ENCODE results near the gene RPS6KA2.
"Not testable (repeated sequence)": the region's sequence is repeated elsewhere in the genome, so short reads cannot be mapped to it uniquely, and the experiment has no call there.

RPS6KA2 gene

GRCh38 chr6:166410426-166410935 is 216.6 kb downstream of the RPS6KA2 start:
- Histone ChIP-seq H3K27ac (no peak overlapping the region), H3K36me3 (ENCODE audit: insufficient read depth, low read length) (no peaks in the 10 kb centered on the region), H3K4me3 (no peak overlapping the region), H3K9ac (ENCODE audit: insufficient read length) (no peak overlapping the region), H3K9me3 (ENCODE audit: low read depth, low read length) (no peaks in the 10 kb centered on the region)
- TF ChIP-seq EZH2 (IDR thresholded peaks at IDR 0.05): no peak
- no peak for TF ChIP-seq FOXP2 (optimal IDR thresholded peaks at IDR 0.05; ENCODE audit: control extremely low read depth, extremely low read length, insufficient read depth)
- TF ChIP-seq POLR2AphosphoS5 (IDR thresholded peaks at IDR 0.05; ENCODE audit: borderline replicate concordance, low read depth, low read length): no peak
- DNase-seq (ENCODE audit: low read depth, low spot score): no peak

GRCh38 chr6:166408936-166409755 is 217.9 kb downstream of the RPS6KA2 start:
- Histone ChIP-seq H3K9ac (ENCODE audit: insufficient read length) (no peak overlapping the region), H3K4me3 (peak overlapping the region; percentile 14; the same call in 1 of the 2 replicates), H3K27ac (no peak overlapping the region), H3K36me3 (ENCODE audit: insufficient read depth, low read length) (no peaks in the 10 kb centered on the region), H3K9me3 (ENCODE audit: low read depth, low read length) (no peaks in the 10 kb centered on the region)
- TF ChIP-seq FOXP2 (optimal IDR thresholded peaks at IDR 0.05; ENCODE audit: control extremely low read depth, extremely low read length, insufficient read depth) (no peak), POLR2AphosphoS5 (IDR thresholded peaks at IDR 0.05; ENCODE audit: borderline replicate concordance, low read depth, low read length) (no peak), EZH2 (IDR thresholded peaks at IDR 0.05) (no peak)
- no peak for DNase-seq (ENCODE audit: low read depth, low spot score)

GRCh38 chr6:166406197-166406596 is 220.9 kb downstream of the RPS6KA2 start:
- no peak overlapping the region for H3K27ac ChIP-seq
- H3K9ac ChIP-seq (ENCODE audit: insufficient read length): no peak overlapping the region
- no peak for DNase-seq (ENCODE audit: low read depth, low spot score)
- no peak overlapping the region for H3K4me3 ChIP-seq
- no peaks in the 10 kb centered on the region for H3K36me3 ChIP-seq (ENCODE audit: insufficient read depth, low read length)
- H3K9me3 ChIP-seq (ENCODE audit: low read depth, low read length): no peaks in the 10 kb centered on the region
- TF ChIP-seq POLR2AphosphoS5 (IDR thresholded peaks at IDR 0.05; ENCODE audit: borderline replicate concordance, low read depth, low read length) (no peak), FOXP2 (optimal IDR thresholded peaks at IDR 0.05; ENCODE audit: control extremely low read depth, extremely low read length, insufficient read depth) (no peak), EZH2 (IDR thresholded peaks at IDR 0.05) (no peak)

GRCh38 chr6:166405386-166405785 is 221.7 kb downstream of the RPS6KA2 start:
- no peaks in the 10 kb centered on the region for H3K9me3 ChIP-seq (ENCODE audit: low read depth, low read length)
- H3K4me3 ChIP-seq: no peak overlapping the region
- no peak overlapping the region for H3K9ac ChIP-seq (ENCODE audit: insufficient read length)
- DNase-seq (ENCODE audit: low read depth, low spot score): no peak
- no peaks in the 10 kb centered on the region for H3K36me3 ChIP-seq (ENCODE audit: insufficient read depth, low read length)
- TF ChIP-seq EZH2 (IDR thresholded peaks at IDR 0.05) (no peak), POLR2AphosphoS5 (IDR thresholded peaks at IDR 0.05; ENCODE audit: borderline replicate concordance, low read depth, low read length) (no peak), FOXP2 (optimal IDR thresholded peaks at IDR 0.05; ENCODE audit: control extremely low read depth, extremely low read length, insufficient read depth) (no peak)
- H3K27ac ChIP-seq: no peak overlapping the region

GRCh38 chr6:166402582-166403277 is 224.3 kb downstream of the RPS6KA2 start:
- peak; percentile 47 for DNase-seq (ENCODE audit: low read depth, low spot score)
- H3K36me3 ChIP-seq (ENCODE audit: insufficient read depth, low read length): no peaks in the 10 kb centered on the region
- H3K4me3 ChIP-seq: peak overlapping the region; percentile 26
- no peaks in the 10 kb centered on the region for H3K9me3 ChIP-seq (ENCODE audit: low read depth, low read length)
- TF ChIP-seq POLR2AphosphoS5 (IDR thresholded peaks at IDR 0.05; ENCODE audit: borderline replicate concordance, low read depth, low read length) (no peak), FOXP2 (optimal IDR thresholded peaks at IDR 0.05; ENCODE audit: control extremely low read depth, extremely low read length, insufficient read depth) (no peak), EZH2 (IDR thresholded peaks at IDR 0.05) (no peak)
- peak overlapping the region; percentile 37; the same call in 1 of the 2 replicates for H3K27ac ChIP-seq
- no peak overlapping the region for H3K9ac ChIP-seq (ENCODE audit: insufficient read length)

GRCh38 chr6:166400649-166401250 is 226.3 kb downstream of the RPS6KA2 start:
- not testable (repeated sequence) for H3K9ac ChIP-seq (ENCODE audit: insufficient read length); H3K9me3 ChIP-seq (ENCODE audit: low read depth, low read length); H3K27ac ChIP-seq; H3K4me3 ChIP-seq; H3K36me3 ChIP-seq (ENCODE audit: insufficient read depth, low read length)
- DNase-seq (ENCODE audit: low read depth, low spot score): peak; percentile 40

GRCh38 chr6:166400181-166400580 is 226.9 kb downstream of the RPS6KA2 start:
- Histone ChIP-seq H3K9ac (ENCODE audit: insufficient read length) (no peak overlapping the region), H3K27ac (no peak overlapping the region), H3K9me3 (ENCODE audit: low read depth, low read length) (no peaks in the 10 kb centered on the region), H3K36me3 (ENCODE audit: insufficient read depth, low read length) (no peaks in the 10 kb centered on the region), H3K4me3 (no peak overlapping the region)
- TF ChIP-seq POLR2AphosphoS5 (IDR thresholded peaks at IDR 0.05; ENCODE audit: borderline replicate concordance, low read depth, low read length): no peak
- TF ChIP-seq EZH2 (IDR thresholded peaks at IDR 0.05): no peak
- TF ChIP-seq FOXP2 (optimal IDR thresholded peaks at IDR 0.05; ENCODE audit: control extremely low read depth, extremely low read length, insufficient read depth): no peak
- no peak for DNase-seq (ENCODE audit: low read depth, low spot score)

GRCh38 chr6:166398348-166398747 is 228.7 kb downstream of the RPS6KA2 start:
- Histone ChIP-seq H3K9ac (ENCODE audit: insufficient read length) (no peak overlapping the region), H3K4me3 (no peak overlapping the region), H3K36me3 (ENCODE audit: insufficient read depth, low read length) (no peaks in the 10 kb centered on the region), H3K9me3 (ENCODE audit: low read depth, low read length) (no peaks in the 10 kb centered on the region), H3K27ac (no peak overlapping the region)
- DNase-seq (ENCODE audit: low read depth, low spot score): no peak
- no peak for TF ChIP-seq POLR2AphosphoS5 (IDR thresholded peaks at IDR 0.05; ENCODE audit: borderline replicate concordance, low read depth, low read length)
- no peak for TF ChIP-seq FOXP2 (optimal IDR thresholded peaks at IDR 0.05; ENCODE audit: control extremely low read depth, extremely low read length, insufficient read depth)
- no peak for TF ChIP-seq EZH2 (IDR thresholded peaks at IDR 0.05)

Measured in SK-N-MC (cell line).